ENCODE data around the gene RIMBP2.

The RIMBP2 gene

GRCh38 chr12:130421896-130422295 is 294.2 kb downstream of the RIMBP2 start:
- no peak for DNase-seq (ENCODE audit: low read depth)

GRCh38 chr12:130420071-130420470 is 296.0 kb downstream of the RIMBP2 start:
- DNase-seq (ENCODE audit: low read depth) = no peak

DNA sequence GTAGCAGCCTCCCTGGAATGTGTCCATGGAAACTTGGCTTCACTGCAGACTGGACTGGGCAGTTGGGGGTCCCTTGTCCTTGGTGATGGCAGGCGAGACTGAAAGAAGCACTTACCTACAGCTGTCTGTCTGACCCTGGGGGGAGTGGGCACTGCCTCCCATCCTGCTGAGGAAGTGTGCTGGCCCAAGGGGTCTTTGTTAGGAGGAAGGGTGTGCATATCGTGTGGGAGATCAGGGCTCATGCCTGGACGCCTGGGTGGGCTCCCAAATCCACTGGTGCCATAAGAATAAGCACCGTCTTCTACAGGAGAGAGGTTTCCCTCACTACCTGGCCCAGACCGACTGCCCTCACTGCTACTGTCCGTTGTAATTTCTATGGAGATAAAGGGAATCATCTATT is 297.0 kb downstream of the RIMBP2 start:
- no peak for DNase-seq (ENCODE audit: low read depth)

- DNase-seq (ENCODE audit: low read depth) = no peak
Observed at GRCh38 chr12:130418251-130418650, 297.8 kb downstream of the RIMBP2 start.

DNA sequence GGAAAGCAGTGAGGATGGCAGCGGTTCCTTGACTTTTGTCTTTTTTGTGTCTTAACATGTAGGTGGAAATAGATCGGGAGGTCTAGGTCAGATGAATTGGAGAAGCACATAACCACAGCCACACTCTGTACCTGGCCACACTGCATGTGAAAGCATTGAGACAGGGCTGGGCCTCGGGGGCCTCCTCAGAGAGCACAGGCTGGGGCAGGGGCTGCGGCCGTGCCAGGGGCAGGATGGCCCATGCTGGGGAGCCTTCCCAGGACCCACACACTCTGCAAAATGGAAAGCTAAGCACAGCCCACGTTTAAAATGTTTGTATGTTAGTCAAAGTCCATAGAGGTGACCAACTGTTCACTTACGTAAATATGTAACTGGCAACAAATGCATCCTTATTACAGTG is 301.7 kb downstream of the RIMBP2 start:
- DNase-seq (ENCODE audit: low read depth) = no peak

DNA sequence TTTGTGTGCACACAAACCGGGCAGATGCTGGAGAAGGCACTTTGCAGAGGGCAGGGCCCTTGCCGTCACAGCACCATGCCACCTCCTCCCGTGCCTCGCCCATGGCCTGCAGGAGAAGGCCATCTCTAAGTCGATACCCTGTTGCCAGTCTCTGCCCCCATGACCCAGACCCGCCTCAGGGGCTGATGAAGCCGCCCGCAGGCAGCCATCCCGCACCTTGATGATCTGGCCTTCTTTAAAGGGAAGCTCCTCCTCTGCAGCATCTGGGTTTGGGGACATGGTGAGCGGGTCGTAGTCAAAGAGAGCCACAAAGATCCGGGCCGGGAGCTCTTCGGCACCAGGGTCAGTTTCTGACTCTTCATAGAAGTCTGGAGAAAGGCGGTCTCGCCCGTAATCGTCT is 302.2 kb downstream of the RIMBP2 start:
- DNase-seq (ENCODE audit: low read depth) = no peak

DNA sequence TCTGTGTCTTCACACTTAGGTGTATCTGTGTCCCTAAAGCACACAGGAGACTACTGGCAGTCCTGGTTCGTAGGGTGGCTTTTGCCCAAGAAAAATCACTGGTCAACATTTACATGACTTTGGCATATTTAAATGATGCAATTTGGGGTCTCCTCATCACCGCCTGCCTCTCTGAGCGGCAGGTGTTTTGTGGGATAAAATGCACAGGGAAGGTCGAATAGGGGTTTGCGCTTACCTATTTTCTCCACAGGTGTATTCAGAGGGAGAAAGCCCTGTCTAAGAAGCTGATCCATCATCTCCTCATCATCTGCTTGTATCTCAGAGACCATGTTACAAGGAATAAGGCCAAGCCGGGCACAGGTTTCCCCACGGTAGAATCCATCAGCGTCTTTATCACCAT is 303.7 kb downstream of the RIMBP2 start:
- no peak for DNase-seq (ENCODE audit: low read depth)

DNA sequence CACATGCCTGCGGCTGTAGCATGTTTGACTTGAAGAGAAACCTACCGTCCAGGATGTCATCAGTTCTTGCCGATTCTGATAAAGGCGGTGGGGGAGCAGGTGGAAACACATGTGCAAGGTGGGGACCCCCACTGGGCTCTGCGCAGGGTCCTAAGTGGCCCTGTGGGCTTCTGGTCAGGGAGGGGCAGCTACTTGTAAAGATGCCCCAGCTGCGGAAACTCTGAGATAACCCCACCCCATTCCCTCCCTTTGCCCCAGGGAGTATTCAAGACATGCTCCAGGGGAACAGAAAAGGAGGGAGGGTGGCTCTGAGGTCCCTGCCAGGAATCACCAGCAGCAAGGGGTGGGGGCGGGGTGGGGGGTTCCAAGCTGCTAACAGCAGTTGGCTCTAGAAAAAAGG is 310.8 kb downstream of the RIMBP2 start:
- DNase-seq (ENCODE audit: low read depth) = no peak

GRCh38 chr12:130401703-130402102 is 314.4 kb downstream of the RIMBP2 start:
- no peak for DNase-seq (ENCODE audit: low read depth)

DNA sequence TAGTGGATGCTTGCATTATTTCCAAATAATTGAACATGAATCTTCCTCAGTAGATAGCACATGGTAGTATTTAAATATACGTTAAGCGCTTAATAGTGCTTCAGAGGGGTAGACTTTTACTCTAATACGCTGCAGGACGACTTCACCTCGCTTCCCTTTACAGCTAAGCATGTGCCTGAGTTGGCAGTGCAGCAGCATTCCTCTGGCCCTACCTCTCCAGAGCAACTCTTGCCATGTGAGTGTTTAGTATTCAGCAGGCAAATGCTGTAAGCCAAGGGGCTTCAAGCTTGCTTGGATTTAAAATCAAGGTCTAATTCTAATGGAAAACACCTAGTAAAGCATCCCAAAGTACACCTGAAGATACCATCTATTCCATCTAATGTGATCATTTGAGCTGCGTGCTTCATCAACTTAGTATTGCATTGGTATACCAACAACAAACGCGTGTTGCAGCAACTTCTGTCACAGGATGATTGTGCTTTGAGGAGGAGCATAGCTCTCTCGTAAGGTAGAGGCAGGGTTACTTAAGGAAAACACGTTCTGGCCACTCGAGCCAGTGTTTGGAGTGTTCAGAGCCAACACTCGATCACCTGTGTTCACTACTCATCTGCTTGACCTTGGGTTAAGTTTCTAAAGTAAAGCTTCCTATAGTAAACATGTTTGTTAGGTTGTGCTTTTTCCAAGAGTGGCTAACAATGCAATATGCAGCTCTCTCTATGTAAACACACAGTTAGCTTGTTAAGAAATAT is 317.8 kb downstream of the RIMBP2 start:
- no peak for DNase-seq (ENCODE audit: low read depth)

DNA sequence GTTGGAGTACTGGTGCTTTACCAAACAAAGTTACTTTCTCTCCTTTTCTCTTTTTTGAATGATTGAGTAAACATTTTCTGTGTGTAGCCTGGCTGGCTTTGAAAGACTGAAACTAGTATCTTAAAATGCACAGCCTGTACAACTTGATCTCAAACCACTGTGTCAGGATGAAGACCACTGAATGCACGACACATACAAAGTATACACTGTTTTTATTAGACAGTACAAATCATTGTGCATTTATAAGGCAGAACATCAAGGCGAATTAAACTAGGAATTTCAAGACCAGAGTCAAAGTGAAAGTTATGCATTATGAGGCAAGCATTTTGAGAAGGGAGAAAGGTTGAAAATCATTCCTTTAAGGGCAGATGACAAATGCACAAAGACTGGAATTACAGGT is 319.4 kb downstream of the RIMBP2 start:
- DNase-seq (ENCODE audit: low read depth) = no peak

GRCh38 chr12:130394906-130395305 is 321.2 kb downstream of the RIMBP2 start:
- DNase-seq (ENCODE audit: low read depth) = no peak

DNA sequence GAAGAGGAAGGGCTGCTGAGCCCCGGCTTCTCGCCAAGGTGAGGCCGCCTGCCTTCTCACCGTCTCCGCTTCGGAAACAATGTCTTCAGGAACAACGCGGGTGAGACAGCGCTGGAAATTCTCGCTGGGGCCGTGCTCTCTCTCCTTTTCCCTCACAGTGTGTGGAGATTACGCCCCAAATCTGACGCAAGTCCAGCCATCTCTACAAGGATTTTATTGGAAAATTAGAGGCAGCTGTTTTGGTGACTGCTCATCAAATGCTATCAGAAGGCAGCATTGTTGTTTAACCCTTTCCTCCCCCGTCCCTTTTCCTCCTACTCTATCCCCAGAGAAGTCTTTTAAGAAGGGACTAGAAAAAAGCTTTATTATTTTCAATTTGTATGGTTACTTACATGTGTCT is 324.9 kb downstream of the RIMBP2 start:
- no peak for DNase-seq (ENCODE audit: low read depth)

GRCh38 chr12:130385193-130385592 is 330.9 kb downstream of the RIMBP2 start:
- DNase-seq (ENCODE audit: low read depth) = no peak

- no peak for DNase-seq (ENCODE audit: low read depth)
Observed at GRCh38 chr12:130384234-130384633, 331.9 kb downstream of the RIMBP2 start.

GRCh38 chr12:130382818-130383217 is 333.3 kb downstream of the RIMBP2 start:
- no peak for DNase-seq (ENCODE audit: low read depth)

GRCh38 chr12:130375296-130376287 is 340.5 kb downstream of the RIMBP2 start:
- DNase-seq (ENCODE audit: low read depth) = no peak

DNA sequence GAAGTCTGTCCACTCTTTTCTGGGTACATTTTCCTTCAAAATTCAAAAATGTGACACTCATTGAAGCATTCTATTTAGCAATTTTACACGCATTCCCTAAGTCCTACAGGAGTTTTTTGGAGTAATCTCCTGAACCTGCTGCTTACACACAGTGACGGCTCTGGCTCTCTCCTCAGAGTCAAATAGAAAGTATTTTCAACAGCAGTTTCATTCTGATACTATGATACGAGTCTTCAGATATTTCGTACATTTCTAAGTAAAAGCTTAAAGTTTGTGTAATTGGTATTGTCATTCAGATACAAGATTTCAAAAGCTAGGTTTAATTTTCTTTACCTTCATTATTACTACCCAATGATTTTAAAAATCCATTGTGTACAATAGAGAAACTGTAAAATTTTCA is 342.0 kb downstream of the RIMBP2 start:
- no peak for DNase-seq (ENCODE audit: low read depth)

GRCh38 chr12:130372936-130373335 is 343.2 kb downstream of the RIMBP2 start:
- DNase-seq (ENCODE audit: low read depth) = no peak

GRCh38 chr12:130371296-130371695 is 344.8 kb downstream of the RIMBP2 start:
- no peak for DNase-seq (ENCODE audit: low read depth)

DNA sequence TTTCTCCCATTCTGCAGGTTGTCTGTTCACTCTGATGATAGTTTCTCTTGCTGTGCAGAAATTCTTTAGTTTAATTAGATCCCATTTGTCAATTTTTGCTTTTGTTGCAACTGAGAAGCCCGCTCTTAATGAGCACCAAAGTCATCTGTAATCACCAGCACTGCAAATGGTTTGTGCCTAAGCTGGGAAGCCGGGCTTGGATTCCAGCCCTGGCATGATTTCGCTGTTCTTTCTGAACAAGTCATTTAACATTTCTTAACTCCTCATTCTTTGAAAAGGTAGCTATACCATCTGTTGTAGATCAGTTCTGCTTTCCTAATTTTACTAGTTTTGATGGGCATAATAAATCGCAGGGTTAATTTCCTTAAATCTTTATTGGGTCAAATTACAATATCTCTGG is 346.3 kb downstream of the RIMBP2 start:
- no peak for DNase-seq (ENCODE audit: low read depth)

DNA sequence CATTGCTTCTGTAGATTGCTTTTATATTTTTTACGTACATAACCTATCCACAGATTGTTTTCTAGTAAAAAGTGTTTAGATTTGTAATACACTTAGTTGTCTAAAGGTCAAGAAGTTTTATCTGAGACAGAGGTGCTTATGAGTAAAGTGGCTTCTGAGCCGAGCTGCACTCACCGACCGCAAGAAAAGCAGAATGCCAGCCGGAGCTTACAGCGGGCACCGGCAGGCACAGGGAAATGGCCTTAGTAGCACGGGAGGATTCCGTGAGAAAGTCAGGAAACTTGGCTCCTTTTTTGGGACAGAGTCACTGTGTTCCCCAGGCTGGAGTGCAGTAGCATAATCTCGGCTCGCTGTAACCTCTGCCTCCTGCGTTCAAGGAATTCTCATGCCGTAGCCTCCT is 348.6 kb downstream of the RIMBP2 start:
- no peak for DNase-seq (ENCODE audit: low read depth)

DNA sequence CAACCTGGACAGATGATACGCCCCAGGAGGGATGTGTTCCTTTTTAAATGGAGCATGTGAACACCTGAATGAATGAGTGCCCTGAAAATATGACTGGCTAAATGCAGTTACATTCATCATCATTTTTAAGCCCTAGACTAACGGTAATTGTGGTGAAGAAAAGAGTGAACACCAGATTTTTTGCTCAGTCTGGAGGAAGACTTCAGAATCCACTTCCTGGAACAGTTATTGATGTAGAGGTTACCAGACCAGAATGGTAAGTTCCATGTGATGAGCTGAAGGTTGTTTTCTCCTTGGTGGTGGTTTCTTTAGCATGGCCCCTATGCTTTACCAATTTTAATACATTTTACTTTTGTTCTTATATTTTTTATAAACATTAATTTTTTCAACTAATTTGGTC is 349.1 kb downstream of the RIMBP2 start:
- DNase-seq (ENCODE audit: low read depth) = no peak

Data from EH (cell line).